OCI-LY7 (cell line): Measurements from ENCODE around the gene FAM184B.

Experiments used
- EZH2phosphoT487 ChIP-seq: fragments of 200-600 bp; sonication (generic); IDR thresholded peaks from 2 replicates; pipeline ENCODE4 v1.6.1; 2018; ENCODE audit warnings: low read depth, borderline replicate concordance, mild to moderate bottlenecking, mixed run types, antibody characterized with exemption, low read length, moderate library complexity, mixed read lengths
- TF ChIP-seq, protein P1 (sequence below): fragments of 200-600 bp; sonication (generic); conservative IDR thresholded peaks from 2 replicates; pipeline ENCODE4 v1.5.1; 2014; ENCODE audit warnings: mild to moderate bottlenecking, antibody characterized with exemption, low read length, moderate library complexity, mixed read lengths

DNA sequence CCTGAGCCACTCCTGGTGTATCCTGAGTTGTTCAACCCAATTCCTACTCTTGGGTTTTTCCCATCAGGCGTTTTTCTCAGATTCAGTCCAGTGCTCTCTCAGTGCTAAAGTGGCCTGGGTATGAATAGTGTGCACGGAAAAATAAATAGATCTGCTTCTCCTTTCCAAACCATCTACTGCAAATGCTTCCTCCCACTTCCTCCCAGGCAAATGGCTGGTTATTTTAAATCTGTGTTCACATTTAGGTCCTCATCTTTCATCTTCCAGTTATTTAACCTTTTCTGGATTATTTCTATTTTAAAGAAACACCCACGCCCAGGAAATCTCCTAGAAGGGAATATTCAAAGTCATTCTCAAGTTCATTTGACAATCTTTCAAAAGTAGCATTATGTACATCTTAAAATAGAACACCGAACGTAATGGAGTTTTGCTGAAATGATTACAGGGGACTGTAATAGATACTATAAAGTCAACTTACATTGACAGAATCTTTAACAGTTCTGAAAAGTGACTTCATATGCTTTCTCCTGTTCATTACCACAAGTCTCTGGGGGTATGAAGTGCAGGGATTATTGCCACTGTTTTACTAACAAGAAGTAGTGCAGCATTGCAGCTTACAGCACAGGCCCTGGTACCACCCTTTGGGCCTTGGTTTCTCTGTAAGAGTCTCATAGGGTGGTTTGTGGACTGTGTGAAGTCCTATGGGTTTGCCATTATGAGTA is 100.7 kb downstream of the FAM184B start:
- TF ChIP-seq, protein P1, sequence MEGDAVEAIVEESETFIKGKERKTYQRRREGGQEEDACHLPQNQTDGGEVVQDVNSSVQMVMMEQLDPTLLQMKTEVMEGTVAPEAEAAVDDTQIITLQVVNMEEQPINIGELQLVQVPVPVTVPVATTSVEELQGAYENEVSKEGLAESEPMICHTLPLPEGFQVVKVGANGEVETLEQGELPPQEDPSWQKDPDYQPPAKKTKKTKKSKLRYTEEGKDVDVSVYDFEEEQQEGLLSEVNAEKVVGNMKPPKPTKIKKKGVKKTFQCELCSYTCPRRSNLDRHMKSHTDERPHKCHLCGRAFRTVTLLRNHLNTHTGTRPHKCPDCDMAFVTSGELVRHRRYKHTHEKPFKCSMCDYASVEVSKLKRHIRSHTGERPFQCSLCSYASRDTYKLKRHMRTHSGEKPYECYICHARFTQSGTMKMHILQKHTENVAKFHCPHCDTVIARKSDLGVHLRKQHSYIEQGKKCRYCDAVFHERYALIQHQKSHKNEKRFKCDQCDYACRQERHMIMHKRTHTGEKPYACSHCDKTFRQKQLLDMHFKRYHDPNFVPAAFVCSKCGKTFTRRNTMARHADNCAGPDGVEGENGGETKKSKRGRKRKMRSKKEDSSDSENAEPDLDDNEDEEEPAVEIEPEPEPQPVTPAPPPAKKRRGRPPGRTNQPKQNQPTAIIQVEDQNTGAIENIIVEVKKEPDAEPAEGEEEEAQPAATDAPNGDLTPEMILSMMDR, result no peak
- no peak for TF ChIP-seq EZH2phosphoT487
